Esophagus mucosa (tissue), 1 donor: ENCODE data around the gene TMC8. TPM values are rescaled to one million over a fixed set of nuclear protein-coding genes. Genes with fewer than 3 reads are reported as not detected.
"Not testable (repeated sequence)": the region's sequence is repeated elsewhere in the genome, so short reads cannot be mapped to it uniquely, and the experiment has no call there.

Experiments used
- ATAC-seq: fragments of 200-7000 bp; cut with Tn5 transposase; one replicate; pipeline ENCODE4 v1.9.1; 2020
- total RNA-seq: library from RNA; stranded (reverse); gene quantifications from one replicate; pipeline ENCODE4 v1.2.4, GENCODE V29; 2023
- donor health status: DM: yes; HTN: yes; CAD: no.

Gene TMC8
- total RNA-seq, 1 donor from 2014 or later: 2.0 TPM

DNA sequence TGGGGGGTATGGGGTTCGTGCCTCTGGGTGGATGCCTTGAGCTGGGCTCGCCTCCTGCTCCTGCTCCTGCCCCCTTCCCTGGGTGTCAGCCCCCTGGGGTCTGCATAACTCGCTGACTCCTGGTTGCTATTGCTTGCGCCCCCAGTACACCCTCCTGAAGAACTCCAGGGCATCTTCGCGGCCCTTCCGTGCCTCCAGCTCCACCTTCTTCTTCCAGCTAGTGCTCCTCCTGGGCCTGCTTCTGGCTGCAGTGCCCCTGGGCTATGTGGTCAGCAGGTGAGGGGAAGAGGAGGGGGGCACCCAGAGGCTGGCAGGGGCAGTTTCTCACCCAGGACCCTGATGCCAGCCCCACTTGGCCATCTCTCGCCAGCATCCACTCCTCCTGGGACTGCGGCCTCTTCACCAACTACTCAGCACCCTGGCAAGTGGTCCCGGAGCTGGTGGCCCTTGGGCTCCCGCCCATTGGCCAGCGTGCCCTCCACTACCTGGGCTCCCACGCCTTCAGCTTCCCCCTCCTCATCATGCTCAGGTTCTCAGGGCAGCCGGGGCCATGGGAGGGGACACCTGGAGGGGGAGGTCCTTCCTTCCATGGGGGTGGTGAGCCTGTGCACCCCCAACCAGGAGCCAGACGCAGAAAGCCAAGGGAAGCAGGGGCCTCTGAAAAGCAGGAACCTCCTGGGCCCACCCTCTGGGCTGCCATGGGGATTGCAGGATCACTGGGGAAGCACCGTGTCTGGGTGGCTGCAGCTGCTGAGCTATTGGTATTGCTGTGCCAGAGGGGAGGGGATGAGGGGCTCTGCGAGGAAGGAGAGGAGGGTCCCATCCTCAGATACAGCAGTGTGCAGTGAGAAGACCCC lies 7.9 kb downstream of the TMC8 start:
- no peak for ATAC-seq

DNA sequence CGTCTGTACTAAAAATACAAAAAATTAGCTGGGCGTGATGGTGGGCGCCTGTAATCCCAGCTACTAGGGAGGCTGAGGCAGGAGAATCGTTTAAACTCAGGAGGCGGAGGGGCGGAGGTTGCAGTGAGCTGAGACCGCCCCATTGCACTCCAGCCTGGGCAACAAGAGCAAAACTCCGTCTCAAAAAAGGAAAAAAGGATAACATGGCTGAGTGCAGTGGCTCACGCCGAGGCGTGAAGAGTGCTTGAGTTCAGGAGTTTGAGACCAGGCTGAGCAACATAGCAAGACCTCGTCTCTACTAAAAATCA lies 9.2 kb downstream of the TMC8 start:
- not testable (repeated sequence) for ATAC-seq

GRCh38 chr17:78140169-78141051 lies 9.8 kb downstream of the TMC8 start:
- ATAC-seq: peak; percentile 91

DNA sequence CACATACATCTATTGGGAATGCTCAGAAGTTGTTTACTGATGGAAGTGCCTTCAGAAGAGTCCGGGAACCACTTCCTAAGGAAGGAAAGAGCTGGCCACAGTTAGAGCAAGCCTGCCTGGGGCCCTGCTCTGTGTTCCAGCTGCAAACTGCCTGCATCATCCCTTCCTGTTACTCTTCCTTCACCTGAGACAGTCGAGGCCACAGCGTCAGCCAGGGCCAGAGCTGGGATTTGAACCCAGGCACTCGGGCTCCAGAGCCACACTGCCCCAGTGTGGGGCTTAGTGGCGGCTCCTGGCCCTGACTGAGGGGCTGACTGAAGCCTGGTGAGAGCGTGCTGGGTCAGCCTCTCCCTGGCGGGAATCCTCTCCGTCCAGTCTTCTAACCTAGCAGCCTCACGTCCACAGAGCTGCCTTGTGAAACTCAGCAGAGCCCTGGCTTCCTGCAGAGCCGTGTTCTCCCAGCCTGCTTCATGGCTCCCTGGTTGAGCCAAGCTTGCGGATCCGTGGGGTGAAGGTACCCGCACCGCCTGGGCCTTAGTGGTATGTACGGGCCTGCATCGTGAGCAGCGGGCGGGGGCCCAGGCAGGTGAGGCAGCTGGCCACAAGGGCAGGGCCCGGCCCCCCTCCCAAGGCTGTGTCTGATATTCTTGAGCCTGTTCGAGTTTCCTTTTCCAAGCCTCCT lies 11.0 kb downstream of the TMC8 start:
- no peak for ATAC-seq

DNA sequence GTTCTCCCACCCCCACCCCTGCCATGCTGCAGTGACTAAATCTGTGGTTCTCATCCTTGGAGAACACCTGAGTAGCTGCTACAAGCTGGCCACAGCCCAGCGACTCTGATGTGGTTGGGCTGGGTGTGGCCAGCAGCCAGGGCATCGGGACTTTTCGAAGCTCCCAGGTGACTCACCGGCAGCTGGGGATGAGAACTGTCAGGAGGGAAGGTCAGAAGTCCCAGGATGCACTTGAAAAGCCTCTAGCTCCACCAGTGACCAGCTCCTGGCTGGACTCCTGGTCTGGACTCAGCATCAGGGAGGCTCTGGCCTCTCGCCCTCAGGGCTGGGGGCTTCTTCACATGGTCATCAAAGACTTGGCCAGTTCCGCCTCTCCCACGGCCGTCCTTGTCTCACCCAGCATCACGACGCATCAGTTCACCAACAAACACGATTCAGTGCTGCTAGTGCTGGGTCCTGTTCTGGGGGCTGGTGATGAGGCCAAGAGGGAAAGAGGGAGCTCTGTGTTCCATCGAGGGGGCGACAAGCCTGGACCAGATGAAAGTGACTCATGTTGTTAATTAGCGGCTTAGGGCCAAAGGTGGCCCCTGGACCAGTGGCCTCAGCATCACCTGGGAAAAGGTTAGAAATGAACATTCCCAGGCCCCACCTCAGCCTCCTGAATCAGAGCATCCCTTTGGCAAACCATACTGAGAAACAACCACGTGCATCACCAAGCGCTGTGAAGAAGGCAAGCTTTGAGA lies 11.7 kb downstream of the TMC8 start:
- peak; percentile 50 for ATAC-seq

DNA sequence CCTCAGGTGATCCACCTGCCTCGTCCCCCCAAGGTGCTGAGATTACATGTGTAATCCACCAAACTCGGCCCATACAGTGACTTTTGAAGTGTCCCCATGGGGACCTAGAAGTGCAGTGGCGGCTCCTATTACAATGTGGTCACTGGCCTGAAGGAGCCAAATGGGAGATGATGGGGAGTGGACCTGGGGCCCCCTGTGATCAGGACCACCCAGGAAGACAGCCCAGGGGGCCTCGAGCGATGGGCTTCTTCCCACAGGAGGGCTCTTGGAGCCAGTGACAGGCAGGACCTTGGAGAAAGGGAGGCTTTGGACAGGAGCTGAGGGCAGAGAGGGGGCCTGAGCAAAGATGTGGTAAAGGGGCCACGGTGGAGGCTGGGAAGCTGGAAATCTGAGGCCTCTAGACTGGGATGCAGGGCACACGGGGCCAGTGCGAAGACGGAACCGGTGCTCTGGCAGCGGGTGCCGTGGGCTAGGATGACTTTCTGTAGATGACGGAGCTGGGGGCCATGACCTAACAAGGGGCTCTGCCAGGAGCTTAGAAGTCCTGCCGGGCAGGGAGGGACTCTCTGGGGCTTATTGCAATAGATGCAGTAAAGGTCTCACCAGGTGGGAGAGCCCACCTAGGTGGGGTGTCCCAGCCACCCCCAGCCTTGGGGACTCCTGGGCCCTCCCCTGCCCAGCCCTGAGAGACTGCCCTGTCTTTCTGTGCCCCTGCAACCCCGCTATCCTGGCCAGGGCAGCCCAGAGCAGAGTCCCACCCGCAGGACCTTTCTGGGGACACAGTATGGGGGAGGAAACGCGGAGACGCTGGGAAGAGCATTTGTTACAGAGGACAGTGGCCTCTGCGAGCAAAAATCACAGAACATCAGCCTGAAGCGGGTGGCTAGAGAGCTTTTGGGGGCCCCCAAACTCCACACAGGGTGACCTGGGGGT lies 12.9 kb downstream of the TMC8 start:
- ATAC-seq: no peak

GRCh38 chr17:78144147-78144719 lies 13.7 kb downstream of the TMC8 start:
- ATAC-seq: no peak

DNA sequence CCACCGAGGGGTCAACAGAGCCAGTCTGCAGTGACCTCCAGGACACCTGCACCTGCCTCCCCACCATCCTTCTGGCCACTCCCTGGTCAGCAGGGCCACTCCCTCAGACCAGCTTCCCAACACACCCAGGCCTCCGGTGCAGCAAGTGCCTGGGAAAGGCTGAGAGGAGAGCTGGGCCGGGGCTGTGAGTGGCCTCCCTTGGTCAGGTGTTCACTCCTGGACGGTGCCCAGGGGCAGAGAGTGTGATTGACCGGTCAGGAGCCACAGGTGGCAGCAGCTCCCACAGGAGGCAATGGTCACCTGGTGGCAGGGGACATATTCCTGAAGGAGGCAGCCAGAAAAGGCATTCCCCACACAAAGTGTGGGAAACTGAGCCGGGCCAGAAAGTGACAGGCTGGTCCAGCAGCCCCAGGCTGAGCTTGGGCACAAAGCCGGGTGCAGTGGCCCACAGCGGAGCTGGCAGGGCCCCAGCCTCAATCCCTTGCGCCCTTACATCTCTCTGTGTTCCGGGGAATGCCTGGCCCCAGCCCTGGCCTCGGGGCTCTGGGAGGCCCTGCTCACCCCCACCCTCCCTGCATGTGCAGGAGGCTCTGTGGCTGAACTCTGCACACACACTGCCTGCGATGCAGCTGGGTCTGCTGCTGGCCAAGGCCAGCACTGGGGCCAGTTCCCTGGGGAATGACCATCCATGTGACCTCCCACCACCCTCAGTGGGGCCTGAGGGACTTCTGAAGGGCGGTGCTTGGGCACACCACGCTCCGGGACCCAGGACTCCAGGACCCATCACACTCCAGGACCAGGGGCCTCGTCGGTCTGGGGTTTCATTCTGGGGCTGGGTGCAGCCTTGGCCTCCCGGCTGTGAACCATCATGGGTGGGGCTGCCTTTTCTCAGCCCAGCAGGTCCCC lies 14.4 kb downstream of the TMC8 start:
- ATAC-seq: no peak

DNA sequence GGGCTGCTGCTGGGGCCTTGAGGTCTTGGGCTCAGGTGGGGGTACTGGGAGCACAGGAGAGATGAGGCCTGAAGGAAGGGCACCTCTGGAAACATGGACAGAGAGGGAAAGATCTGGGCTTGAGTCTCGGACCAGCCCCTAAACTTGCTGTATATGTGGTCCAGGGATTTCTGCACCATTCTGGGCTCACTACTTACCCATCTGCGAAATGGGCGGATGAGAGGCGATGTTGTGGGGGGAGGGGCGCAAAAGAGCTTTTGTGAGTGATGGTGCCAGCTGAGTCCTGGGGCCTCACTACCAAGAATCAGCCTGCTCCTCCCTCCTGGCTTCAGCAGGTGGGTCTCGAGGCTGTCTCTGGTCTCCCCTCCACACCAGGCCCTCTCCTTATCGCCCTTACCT lies 15.9 kb downstream of the TMC8 start:
- no peak for ATAC-seq

DNA sequence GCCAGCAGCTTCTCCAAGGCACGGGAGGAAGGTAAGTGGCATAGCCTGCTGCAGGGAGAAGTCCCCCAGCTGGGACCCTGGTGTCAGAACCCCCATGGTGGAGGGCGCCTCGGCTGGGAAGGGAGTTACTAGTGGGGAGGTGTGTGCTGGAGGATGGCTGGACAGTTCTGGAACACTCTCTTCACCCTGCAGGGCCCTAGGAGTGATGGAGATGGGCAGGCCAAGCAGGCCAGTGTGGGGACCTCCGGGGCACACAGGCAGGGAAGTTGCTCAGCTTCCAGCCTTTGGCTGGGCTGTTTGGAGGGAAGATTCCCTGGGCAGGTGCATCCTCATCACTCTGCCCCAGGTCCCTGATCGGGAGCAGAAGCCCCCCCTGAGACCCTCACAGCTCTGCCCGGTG lies 16.3 kb downstream of the TMC8 start:
- ATAC-seq: no peak

DNA sequence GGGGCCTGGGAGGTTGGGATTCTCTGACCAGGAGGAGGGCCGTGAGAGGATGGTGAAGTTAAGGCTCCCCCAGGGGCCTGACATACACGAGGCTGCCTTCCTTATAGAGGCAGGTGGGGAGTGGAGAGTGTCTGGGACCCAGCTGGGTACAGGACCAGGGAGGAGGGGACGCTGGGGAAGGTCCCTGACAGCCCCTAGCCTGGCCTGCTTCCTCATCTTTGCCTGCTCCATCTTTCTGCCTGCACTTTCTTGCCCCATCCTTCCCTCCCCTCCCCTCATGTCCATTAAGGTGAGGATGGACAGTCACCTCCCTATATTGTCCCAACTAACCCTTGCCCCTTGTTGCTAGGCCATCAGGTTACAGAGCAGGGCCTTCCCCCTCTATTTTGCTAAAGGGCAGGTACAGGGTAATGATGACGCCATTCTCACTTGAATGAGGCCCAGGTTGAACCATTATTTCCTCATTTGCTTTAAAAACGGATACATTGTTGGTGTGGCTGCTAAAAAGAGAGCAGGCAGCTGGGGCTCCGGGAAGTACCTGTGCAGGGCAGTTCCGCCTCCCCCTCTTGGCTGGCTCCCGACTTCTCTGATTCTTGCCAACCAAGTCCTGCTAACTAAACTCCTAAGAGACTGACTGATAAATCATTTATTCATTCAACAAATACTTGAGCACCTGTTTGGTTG lies 16.9 kb downstream of the TMC8 start:
- ATAC-seq: peak; percentile 14

DNA sequence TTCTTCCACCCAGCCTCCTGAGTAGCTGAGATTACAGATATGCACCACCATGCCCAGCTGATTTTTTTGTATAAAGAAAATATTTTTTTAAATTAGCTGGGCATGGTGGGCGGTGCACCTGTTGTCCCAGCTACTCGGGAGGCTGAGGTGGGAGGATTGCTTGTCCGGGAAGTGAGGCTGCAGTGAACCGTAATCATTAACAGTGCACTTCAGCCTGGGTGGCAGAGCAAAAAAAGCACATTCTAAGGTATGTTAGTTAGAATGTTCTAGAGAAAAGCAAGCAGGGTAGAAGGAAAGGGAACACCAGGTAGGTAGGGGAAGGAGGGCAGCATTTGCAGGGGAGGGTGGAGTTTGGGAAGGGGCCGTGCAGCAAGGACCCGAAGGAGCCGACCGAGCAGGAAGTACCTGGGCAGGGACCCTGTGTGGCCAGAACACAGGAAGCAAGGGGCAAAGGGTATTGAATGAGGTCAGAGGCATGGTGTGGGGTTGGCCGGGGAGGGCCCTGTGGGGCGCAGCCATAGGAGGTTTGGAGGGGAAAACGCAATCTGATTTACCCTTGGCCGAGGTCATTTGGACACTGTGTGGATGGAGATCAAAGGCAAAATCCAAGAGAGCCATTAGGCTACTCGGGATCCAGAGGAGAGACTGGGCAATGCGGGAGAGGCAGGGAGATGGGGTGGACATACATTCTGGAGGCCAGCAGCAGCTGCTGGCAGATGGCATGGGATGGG lies 17.9 kb downstream of the TMC8 start:
- no peak for ATAC-seq

GRCh38 chr17:78151514-78152008 lies 21.0 kb downstream of the TMC8 start:
- peak; percentile 39 for ATAC-seq

- ATAC-seq: peak; percentile 47
These were observed 24.6 kb downstream of the TMC8 start for GRCh38 chr17:78154903-78155811.

DNA sequence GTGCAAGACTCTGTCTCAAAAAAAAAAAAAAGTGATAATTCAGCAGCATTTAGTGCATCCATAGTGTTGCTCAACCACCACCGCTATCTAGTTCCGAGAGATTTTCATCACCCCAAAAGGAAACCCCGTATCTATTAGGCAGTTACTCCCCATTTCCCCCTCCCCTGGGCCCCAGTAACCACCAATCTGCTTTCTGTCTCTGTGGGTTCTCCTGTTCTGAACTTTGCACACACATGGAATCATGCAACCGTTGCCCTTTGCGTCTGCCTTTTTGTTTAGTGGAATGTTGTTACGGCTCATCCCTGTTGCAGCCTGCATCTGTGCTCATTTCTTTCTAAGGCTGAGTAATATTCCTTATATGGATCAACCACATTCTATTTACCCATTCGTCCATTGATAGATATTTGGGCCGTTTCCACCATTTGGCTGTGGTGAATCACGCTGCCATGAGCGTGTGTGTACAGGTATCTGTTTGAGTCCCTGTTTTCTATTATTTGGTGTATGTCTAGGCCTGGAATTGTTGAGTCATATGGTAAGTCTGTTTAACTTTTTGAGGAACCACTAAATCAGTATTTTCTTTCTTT lies 29.1 kb downstream of the TMC8 start:
- ATAC-seq: peak; percentile 88

DNA sequence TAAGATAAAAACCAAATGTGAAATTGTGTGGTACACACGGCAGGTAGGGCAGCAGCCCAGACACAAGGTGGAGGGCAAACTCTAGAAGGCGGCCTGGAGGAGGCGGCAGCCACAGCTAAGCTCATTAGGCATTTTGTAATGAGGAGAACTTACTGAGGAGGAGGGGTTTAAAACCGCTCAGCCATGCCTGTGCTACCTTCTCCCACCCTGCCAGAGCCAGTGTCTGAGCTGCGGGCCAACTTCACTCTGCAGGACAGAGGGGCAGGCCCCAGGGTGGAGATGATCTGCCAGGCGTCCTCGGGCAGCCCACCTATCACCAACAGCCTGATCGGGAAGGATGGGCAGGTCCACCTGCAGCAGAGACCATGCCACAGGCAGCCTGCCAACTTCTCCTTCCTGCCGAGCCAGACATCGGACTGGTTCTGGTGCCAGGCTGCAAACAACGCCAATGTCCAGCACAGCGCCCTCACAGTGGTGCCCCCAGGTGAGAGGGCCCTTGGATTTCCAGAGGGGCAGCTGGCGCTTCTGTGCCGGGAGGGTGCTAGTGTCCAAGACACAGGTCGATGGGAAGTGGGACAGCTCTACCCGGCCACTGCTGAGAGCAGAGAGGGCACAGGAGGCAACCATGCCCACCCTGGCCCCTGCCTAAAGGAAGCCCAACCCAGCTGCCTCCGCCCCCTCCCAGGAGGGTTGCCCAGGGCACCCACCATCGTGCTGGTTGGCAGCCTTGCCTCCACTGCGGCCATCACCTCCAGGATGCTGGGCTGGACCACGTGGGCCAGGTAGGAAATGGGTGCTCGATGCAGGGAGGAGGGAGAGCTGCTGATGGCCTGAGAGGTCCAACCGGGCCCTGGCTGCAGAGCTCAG lies 33.5 kb downstream of the TMC8 start:
- ATAC-seq: no peak
